Liver (tissue), 9 donors: Measurements from ENCODE around the gene RAB4A. TPM values are rescaled to one million over a fixed set of nuclear protein-coding genes. Genes with fewer than 3 reads are reported as not detected.

Source experiments
- DNase-seq: peaks from one replicate; pipeline ENCODE4 v3.0.0-alpha.2; 2017; ENCODE audit warnings: low spot score
- H3K27ac ChIP-seq, 2 donors: one replicate each; pipeline ENCODE4 v1.7.0; 2013; ENCODE audit warnings: inconsistent platforms in 2 of 2, low read length in 2 of 2, control low read depth in 1 of 2, low read depth in 1 of 2, mild to moderate bottlenecking in 1 of 2
- H3K27me3 ChIP-seq, 4 donors: one replicate each; pipeline versions ENCODE4 v1.6.1 to v1.7.0; 2013; ENCODE audit warnings: low read length in 3 of 4, inconsistent platforms in 1 of 4, mild to moderate bottlenecking in 1 of 4, moderate library complexity in 1 of 4; ENCODE audit not compliant: control insufficient read depth in 4 of 4, insufficient read depth in 4 of 4
- H3K36me3 ChIP-seq, 4 donors: one replicate each; pipeline versions ENCODE4 v1.6.1 to v1.7.0; 2013; ENCODE audit warnings: low read length in 3 of 4, mild to moderate bottlenecking in 3 of 4, low read depth in 1 of 4, moderate library complexity in 1 of 4; ENCODE audit not compliant: control insufficient read depth in 4 of 4, insufficient read depth in 3 of 4
- H3K4me1 ChIP-seq, 4 donors: one replicate each; pipeline versions ENCODE4 v1.6.1 to v1.7.0; 2013; ENCODE audit warnings: low read length in 3 of 4, mild to moderate bottlenecking in 3 of 4, moderate library complexity in 1 of 4; ENCODE audit not compliant: control insufficient read depth in 4 of 4, insufficient read depth in 4 of 4
- H3K4me3 ChIP-seq, 3 donors: one replicate each; pipeline versions ENCODE4 v1.6.1 to v1.7.0; 2013; ENCODE audit warnings: low read length in 3 of 3, control low read depth in 1 of 3, low read depth in 1 of 3, mild to moderate bottlenecking in 1 of 3
- H3K9ac ChIP-seq, 2 donors: one replicate each; pipeline ENCODE4 v1.7.0; 2013; ENCODE audit warnings: low read length in 2 of 2, mild to moderate bottlenecking in 2 of 2, moderate library complexity in 2 of 2, control low read depth in 1 of 2, low read depth in 1 of 2
- H3K9me3 ChIP-seq, 4 donors: one replicate each; pipeline versions ENCODE4 v1.6.1 to v1.7.0; 2013; ENCODE audit warnings: low read length in 3 of 4; ENCODE audit not compliant: control insufficient read depth in 4 of 4
- GABPA ChIP-seq, 2 donors: IDR thresholded peaks in 1 of 2; conservative IDR thresholded peaks in 1 of 2; 2 replicates each; pipeline ENCODE4 v1.6.1; 2016; ENCODE audit warnings: antibody characterized with exemption in 2 of 2, mild to moderate bottlenecking in 1 of 2, moderate library complexity in 1 of 2
- HNF4A ChIP-seq, 2 donors: conservative IDR thresholded peaks; 2 replicates each; pipeline ENCODE4 v1.6.1; 2016; ENCODE audit warnings: antibody characterized with exemption in 2 of 2, mild to moderate bottlenecking in 2 of 2
- HNF4G ChIP-seq: IDR thresholded peaks from 2 replicates; pipeline ENCODE4 v1.6.1; 2016; ENCODE audit warnings: antibody characterized with exemption
- MAX ChIP-seq: IDR thresholded peaks from 2 replicates; pipeline ENCODE4 v1.6.1; 2016; ENCODE audit warnings: antibody characterized with exemption
- RAD21 ChIP-seq, 2 donors: IDR thresholded peaks; 2 replicates each; pipeline ENCODE4 v1.6.1; 2016; ENCODE audit warnings: antibody characterized with exemption in 2 of 2, mild to moderate bottlenecking in 2 of 2
- RXRA ChIP-seq, 2 donors: IDR thresholded peaks; 2 replicates each; pipeline ENCODE4 v1.6.1; 2017 to 2018; ENCODE audit warnings: antibody characterized with exemption in 2 of 2, mild to moderate bottlenecking in 1 of 2
- YY1 ChIP-seq: IDR thresholded peaks from 2 replicates; pipeline ENCODE4 v1.6.1; 2016; ENCODE audit warnings: antibody characterized with exemption, mild to moderate bottlenecking
- WGBS: extraction: QIAGEN DNeasy Blood & Tissue Kit; methylation state at CpG from one replicate; pipeline ENCODE4 v1.1.7; 2013; 5-methylcytosine and 5-hydroxymethylcytosine counted together
- polyA plus RNA-seq, 2 donors: library from polyadenylated mRNA; stranded (reverse) in 1 of 2; unstranded in 1 of 2; fragments of 200-250 nt in 1 of 2; fragments of >200 nt in 1 of 2; fragmentation: Nextera tagmentation in 1 of 2; extraction: Ambion mirVana in 1 of 2; gene quantifications; one replicate each; pipeline versions ENCODE4 v1.2.1 to v1.2.3, GENCODE V29; 2013 to 2015
- total RNA-seq, 2 donors: library from RNA; depleted of rRNA; stranded (reverse); fragments of >200 nt; gene quantifications; one replicate each; pipeline ENCODE4 v1.2.3, GENCODE V29; 2014
- TF ChIP-seq, protein P1 (sequence below): fragments of 150-350 bp; IDR thresholded peaks from 2 replicates; pipeline ENCODE4 v1.5.1; 2017; ENCODE audit warnings: improper control_type of control experiment, low read depth, low read length; ENCODE audit not compliant: missing input control
- TF ChIP-seq, protein P2 (sequence below): IDR thresholded peaks from 2 replicates; pipeline ENCODE4 v1.6.1; 2016; ENCODE audit warnings: antibody characterized with exemption, mild to moderate bottlenecking
- TF ChIP-seq, protein P3 (sequence below): IDR thresholded peaks from 2 replicates; pipeline ENCODE4 v1.6.1; 2016; ENCODE audit warnings: antibody characterized with exemption
- donor health status: healthy.
- donor health status: healthy.
- donor health status: healthy.
- donor health status: healthy.
- donor health status: healthy.

The RAB4A gene
- total and polyA plus RNA-seq, 4 donors: 16.5 to 51.9 (median 29.5) TPM

DNA sequence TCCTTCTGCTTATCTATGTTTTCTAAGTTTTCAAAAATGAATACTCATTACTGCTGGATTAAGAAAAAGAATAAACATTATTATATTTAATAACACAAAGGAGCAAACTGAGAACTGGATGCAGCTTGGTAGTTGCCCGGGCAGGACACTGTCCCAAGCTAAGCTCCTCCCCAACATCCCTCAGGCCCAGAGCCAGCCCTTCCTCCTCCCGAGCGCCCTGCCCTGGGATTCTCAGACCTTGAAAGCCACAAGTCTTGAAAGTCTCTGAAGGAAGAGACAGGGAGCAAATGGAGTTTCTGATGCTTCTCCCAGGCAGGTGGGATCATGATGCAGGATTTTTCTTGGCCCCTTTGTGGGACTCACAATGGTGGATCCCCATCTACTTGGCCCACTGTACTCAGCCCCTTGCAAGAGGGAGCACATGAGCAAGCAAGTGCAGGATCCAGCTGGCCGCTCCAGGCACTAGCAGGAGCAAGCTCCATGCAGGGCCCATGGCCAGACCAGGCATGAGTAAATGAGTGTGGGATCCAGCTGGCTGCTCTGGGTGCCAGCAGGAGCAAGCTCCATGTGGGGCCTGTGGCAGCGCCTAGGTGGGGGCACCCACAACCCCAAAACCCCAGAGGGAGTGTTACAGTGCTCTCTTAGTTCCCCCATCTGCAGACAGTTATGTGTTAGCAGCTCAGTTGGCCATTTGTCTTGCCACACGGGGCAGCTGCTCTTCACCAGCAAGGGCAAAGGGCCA, 32.1 kb upstream of the RAB4A start:
- Histone ChIP-seq H3K36me3 (no peaks in the 10 kb centered on the region), H3K4me3 (no peak overlapping the region), H3K27me3 (no peaks in the 10 kb centered on the region), H3K4me1 (no peaks in the 10 kb centered on the region), H3K27ac (no peak overlapping the region), H3K9ac (no peak overlapping the region), H3K9me3 (no peaks in the 10 kb centered on the region)
- TF ChIP-seq HNF4A (conservative IDR thresholded peaks at IDR 0.05) (no peak), HNF4G (no peak), RXRA (IDR thresholded peaks at IDR 0.05) (no peak)
- TF ChIP-seq, protein P1, sequence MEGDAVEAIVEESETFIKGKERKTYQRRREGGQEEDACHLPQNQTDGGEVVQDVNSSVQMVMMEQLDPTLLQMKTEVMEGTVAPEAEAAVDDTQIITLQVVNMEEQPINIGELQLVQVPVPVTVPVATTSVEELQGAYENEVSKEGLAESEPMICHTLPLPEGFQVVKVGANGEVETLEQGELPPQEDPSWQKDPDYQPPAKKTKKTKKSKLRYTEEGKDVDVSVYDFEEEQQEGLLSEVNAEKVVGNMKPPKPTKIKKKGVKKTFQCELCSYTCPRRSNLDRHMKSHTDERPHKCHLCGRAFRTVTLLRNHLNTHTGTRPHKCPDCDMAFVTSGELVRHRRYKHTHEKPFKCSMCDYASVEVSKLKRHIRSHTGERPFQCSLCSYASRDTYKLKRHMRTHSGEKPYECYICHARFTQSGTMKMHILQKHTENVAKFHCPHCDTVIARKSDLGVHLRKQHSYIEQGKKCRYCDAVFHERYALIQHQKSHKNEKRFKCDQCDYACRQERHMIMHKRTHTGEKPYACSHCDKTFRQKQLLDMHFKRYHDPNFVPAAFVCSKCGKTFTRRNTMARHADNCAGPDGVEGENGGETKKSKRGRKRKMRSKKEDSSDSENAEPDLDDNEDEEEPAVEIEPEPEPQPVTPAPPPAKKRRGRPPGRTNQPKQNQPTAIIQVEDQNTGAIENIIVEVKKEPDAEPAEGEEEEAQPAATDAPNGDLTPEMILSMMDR: no peak
- TF ChIP-seq, protein P2, sequence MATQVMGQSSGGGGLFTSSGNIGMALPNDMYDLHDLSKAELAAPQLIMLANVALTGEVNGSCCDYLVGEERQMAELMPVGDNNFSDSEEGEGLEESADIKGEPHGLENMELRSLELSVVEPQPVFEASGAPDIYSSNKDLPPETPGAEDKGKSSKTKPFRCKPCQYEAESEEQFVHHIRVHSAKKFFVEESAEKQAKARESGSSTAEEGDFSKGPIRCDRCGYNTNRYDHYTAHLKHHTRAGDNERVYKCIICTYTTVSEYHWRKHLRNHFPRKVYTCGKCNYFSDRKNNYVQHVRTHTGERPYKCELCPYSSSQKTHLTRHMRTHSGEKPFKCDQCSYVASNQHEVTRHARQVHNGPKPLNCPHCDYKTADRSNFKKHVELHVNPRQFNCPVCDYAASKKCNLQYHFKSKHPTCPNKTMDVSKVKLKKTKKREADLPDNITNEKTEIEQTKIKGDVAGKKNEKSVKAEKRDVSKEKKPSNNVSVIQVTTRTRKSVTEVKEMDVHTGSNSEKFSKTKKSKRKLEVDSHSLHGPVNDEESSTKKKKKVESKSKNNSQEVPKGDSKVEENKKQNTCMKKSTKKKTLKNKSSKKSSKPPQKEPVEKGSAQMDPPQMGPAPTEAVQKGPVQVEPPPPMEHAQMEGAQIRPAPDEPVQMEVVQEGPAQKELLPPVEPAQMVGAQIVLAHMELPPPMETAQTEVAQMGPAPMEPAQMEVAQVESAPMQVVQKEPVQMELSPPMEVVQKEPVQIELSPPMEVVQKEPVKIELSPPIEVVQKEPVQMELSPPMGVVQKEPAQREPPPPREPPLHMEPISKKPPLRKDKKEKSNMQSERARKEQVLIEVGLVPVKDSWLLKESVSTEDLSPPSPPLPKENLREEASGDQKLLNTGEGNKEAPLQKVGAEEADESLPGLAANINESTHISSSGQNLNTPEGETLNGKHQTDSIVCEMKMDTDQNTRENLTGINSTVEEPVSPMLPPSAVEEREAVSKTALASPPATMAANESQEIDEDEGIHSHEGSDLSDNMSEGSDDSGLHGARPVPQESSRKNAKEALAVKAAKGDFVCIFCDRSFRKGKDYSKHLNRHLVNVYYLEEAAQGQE: no peak
- TF ChIP-seq, protein P3, sequence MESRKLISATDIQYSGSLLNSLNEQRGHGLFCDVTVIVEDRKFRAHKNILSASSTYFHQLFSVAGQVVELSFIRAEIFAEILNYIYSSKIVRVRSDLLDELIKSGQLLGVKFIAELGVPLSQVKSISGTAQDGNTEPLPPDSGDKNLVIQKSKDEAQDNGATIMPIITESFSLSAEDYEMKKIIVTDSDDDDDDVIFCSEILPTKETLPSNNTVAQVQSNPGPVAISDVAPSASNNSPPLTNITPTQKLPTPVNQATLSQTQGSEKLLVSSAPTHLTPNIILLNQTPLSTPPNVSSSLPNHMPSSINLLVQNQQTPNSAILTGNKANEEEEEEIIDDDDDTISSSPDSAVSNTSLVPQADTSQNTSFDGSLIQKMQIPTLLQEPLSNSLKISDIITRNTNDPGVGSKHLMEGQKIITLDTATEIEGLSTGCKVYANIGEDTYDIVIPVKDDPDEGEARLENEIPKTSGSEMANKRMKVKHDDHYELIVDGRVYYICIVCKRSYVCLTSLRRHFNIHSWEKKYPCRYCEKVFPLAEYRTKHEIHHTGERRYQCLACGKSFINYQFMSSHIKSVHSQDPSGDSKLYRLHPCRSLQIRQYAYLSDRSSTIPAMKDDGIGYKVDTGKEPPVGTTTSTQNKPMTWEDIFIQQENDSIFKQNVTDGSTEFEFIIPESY: no peak
- 82% methylated on average over 6 of the region's 6 CpGs for WGBS
- no peak for DNase-seq

DNA sequence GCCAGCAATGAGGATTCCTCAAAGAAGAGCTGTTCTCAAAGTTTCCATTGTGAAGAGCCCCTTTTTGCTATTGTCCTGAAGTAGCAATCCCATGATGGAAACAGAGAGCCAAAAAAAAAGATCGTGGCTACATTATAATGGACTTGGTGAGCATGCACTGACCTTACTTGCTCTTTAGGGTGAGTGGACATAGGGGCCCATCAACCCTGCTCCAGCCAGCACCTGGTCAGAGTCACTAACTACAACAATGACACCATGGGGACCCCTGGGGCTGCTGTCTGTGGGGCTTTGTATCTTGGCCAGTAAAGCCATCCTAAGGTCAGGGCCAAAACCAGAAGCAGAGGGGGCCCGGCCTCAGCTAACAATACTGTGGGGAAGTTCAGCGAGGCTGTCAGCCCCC, 30.4 kb upstream of the RAB4A start:
- no peak overlapping the region for H3K9ac ChIP-seq
- TF ChIP-seq RAD21 (IDR thresholded peaks at IDR 0.05) (no peak), YY1 (no peak), RXRA (IDR thresholded peaks at IDR 0.05) (no peak), MAX (no peak), GABPA (IDR thresholded peaks at IDR 0.05 in 1 of 2, conservative IDR thresholded peaks at IDR 0.05 in 1 of 2) (no peak)
- TF ChIP-seq, protein P3: no peak
- TF ChIP-seq, protein P2: no peak
- 93% methylated on average over 3 of the region's 3 CpGs for WGBS
- H3K27me3 ChIP-seq: no peaks in the 10 kb centered on the region
- H3K4me1 ChIP-seq: no peaks in the 10 kb centered on the region
- peaks cover 0 to 3% (median 0%) of the 10 kb centered on the region in 4 donors for H3K9me3 ChIP-seq
- no peak overlapping the region for H3K27ac ChIP-seq
- DNase-seq: no peak
- H3K36me3 ChIP-seq: no peaks in the 10 kb centered on the region
- H3K4me3 ChIP-seq: no peak overlapping the region
